Activated naive CD8-positive, alpha-beta T cell treated with anti-CD3 and anti-CD28 coated beads, Interleukin-2, amount 10 ng/mL, durations not matched to agents 7 days and 5 days (primary cell): ENCODE results near the gene COL6A2. TPM values are rescaled to one million over a fixed set of nuclear protein-coding genes. Genes with fewer than 3 reads are reported as not detected.
"Not testable (repeated sequence)": the region's sequence is repeated elsewhere in the genome, so short reads cannot be mapped to it uniquely, and the experiment has no call there.

Experiments used
- ATAC-seq: fragments of 150-1000 bp; cut with Tn5 transposase; one replicate; pipeline ENCODE4 v1.10.0; 2021; ENCODE audit warnings: low read depth, moderate library complexity
- POLR2A ChIA-PET: fragments of 350-600 bp; sonication (Branson Sonifier 250); formaldehyde crosslinking; loops from one replicate; lab custom pipeline; 2021; ENCODE audit warnings: antibody characterized with exemption; lab: Charles Lee
- DNase-seq: peaks from one replicate; pipeline ENCODE4 v3.0.0; 2021
- H3K27ac Mint-ChIP-seq: one replicate; pipeline ENCODE4 v1.8.0; 2022; ENCODE audit warnings: mild to moderate bottlenecking, mixed read lengths
- H3K27me3 Mint-ChIP-seq: one replicate; pipeline ENCODE4 v1.8.0; 2022; ENCODE audit warnings: mild to moderate bottlenecking, moderate library complexity, mixed read lengths
- H3K36me3 Mint-ChIP-seq: one replicate; pipeline ENCODE4 v1.8.0; 2021; ENCODE audit warnings: mild to moderate bottlenecking, mixed read lengths
- H3K4me1 Mint-ChIP-seq: one replicate; pipeline ENCODE4 v1.8.0; 2021; ENCODE audit warnings: mixed read lengths
- H3K4me3 Mint-ChIP-seq: one replicate; pipeline ENCODE4 v1.8.0; 2022; ENCODE audit warnings: mild to moderate bottlenecking, moderate library complexity, mixed read lengths
- H3K9me3 Mint-ChIP-seq: one replicate; pipeline ENCODE4 v1.8.0; 2021; ENCODE audit warnings: mixed read lengths
- total RNA-seq, 2 experiments: library from RNA; stranded (reverse); gene quantifications; one replicate each; pipeline ENCODE4 v1.2.3, GENCODE V29; 2021

COL6A2 gene
- total RNA-seq, 2 experiments from 2014 or later = 23.8 to 23.9 TPM

DNA sequence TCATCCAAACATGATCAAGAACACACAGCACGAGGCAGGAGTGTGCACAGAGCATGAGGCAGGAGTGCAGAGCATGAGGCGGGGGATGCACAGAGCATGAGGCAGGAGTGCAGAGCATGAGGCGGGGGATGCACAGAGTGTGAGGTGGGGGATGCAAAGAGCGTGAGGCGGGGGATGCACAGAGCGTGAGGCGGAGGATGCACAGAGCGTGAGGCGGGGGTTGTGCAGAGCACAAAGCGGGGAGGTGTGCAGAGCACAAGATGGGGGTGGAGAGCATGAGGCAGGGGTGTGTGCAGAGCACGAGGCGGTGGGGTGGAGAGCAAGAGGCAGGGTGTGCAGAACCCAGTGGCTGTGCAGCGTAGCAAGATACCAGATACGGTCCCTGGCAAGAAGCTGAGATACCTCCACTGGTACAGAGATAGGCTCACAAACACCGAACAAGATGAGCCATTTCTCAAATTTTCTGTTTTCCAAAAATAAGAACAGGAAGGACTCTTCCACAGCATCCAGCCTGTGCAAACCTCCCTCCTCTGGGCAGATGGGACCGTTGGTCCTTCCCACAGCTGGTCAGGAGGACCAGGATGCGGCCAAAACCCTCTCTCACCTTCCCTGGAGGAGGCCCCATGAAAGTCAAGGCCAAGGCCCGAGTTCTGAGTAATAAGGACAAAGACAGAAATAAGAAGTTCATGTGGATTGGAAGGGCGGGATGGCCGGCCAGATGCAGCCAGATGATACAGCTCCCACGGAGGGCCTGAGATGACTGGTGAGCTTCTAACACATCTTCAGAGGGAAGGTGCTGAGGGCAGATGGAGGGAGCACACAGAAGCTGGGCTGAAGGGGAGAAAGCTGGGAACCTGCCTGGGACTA is 74.3 kb downstream of the COL6A2 start:
- ATAC-seq (no peak), DNase-seq (no peak)
- POLR2A ChIA-PET = no interaction called here
- peaks cover 9% of the 10 kb centered on the region for H3K9me3 Mint-ChIP-seq
- peaks cover 22% of the 10 kb centered on the region for H3K27me3 Mint-ChIP-seq
- no peak overlapping the region for H3K4me3 Mint-ChIP-seq
- peaks cover 8% of the 10 kb centered on the region for H3K4me1 Mint-ChIP-seq
- H3K36me3 Mint-ChIP-seq = no peaks in the 10 kb centered on the region
- H3K27ac Mint-ChIP-seq = no peak overlapping the region

DNA sequence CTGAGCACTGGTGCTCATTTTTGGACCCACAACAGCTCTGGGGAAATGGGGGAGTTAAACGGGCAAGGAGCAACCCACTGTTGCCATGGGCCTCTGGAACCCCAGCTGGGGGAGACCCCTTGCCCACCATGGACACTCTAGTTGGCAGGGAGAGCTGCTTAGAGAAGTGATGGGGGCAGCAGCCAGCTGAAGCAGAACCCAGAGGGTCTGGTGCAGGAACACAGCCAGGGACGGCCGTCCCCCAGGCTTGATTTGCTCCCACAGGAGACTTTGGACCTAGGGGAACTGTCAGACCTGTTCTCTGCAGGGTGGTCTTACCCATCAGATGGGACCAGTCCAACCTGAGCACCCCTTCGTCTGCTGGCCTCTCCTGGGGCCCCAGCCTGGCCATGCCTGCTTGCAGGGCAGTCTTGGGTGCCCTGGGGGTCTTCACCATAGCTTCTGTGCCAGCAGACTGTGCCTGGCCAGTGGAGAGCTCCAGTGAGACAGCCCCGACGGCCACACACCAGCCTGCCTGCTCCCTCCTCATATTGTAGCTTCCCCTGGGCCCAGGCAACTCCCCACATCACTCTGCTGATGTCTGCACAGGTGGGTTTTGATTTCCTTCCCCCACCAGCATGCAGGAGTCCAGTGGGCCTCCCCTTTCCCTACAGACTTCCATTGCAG is 75.1 kb downstream of the COL6A2 start:
- POLR2A ChIA-PET = no interaction called here
- ATAC-seq = no peak
- H3K27ac Mint-ChIP-seq = no peak overlapping the region
- no peaks in the 10 kb centered on the region for H3K36me3 Mint-ChIP-seq
- peaks cover 8% of the 10 kb centered on the region for H3K4me1 Mint-ChIP-seq
- peaks cover 22% of the 10 kb centered on the region for H3K27me3 Mint-ChIP-seq
- no peak overlapping the region for H3K4me3 Mint-ChIP-seq
- DNase-seq = no peak
- peaks cover 11% of the 10 kb centered on the region for H3K9me3 Mint-ChIP-seq

DNA sequence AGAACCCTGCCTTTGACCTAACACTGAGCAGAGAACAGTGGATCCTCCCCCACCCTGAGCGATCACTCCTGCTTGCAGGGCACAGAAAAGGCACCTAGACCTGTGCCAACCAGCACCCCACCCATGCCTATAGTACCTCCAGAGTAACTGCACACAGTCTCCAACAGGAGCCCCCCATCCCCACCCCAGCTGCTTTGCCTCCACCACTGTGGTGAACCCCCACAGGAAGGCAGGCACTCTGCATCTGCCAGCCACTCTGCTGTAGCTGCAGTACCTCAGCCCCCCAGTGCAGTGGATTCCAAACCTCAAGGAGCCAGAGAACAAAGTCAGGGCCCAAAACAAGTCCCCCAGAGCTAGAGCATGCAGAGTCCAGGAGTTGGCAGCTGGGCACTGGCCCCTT is 75.7 kb downstream of the COL6A2 start:
- peaks cover 9% of the 10 kb centered on the region for H3K4me1 Mint-ChIP-seq
- H3K9me3 Mint-ChIP-seq = peaks cover 11% of the 10 kb centered on the region
- H3K36me3 Mint-ChIP-seq = no peaks in the 10 kb centered on the region
- no peak for ATAC-seq
- no peak overlapping the region for H3K4me3 Mint-ChIP-seq
- H3K27ac Mint-ChIP-seq = no peak overlapping the region
- POLR2A ChIA-PET = no interaction called here
- DNase-seq = no peak
- peaks cover 22% of the 10 kb centered on the region for H3K27me3 Mint-ChIP-seq

DNA sequence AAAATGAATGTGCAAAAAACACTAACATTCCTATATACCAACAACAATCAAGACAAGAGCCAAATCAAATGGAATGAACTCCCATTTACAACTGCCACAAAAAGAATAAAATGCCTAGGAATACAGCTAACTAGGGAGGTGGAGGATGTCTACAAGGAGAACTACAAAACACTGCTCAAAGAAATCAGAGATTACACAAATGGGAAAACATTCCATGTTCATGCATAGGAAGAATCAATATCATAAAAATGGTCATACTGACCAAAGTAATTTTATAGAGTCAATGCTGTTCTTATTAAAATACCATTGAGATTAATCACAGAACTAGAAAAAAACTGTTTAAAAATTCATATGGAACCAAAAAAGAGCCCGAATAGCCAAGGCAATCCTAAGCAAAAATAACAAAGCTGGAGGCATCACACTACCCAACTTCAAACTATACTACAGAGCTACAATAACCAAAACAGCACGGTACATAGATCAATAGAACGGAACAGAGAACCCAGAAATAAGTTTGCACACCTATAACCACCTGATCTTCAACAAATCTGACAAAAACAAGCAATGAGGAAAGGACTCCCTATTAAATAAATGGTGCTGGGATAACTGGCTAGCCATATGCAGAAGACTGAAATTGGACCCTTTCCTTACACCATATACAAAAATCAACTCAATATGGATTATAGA is 78.7 kb downstream of the COL6A2 start:
- DNase-seq, ATAC-seq, POLR2A ChIA-PET, H3K4me1 Mint-ChIP-seq, H3K36me3 Mint-ChIP-seq, H3K27ac Mint-ChIP-seq, H3K4me3 Mint-ChIP-seq: not testable (repeated sequence)
- H3K27me3 Mint-ChIP-seq = peaks cover 22% of the 10 kb centered on the region
- H3K9me3 Mint-ChIP-seq = peaks cover 11% of the 10 kb centered on the region

DNA sequence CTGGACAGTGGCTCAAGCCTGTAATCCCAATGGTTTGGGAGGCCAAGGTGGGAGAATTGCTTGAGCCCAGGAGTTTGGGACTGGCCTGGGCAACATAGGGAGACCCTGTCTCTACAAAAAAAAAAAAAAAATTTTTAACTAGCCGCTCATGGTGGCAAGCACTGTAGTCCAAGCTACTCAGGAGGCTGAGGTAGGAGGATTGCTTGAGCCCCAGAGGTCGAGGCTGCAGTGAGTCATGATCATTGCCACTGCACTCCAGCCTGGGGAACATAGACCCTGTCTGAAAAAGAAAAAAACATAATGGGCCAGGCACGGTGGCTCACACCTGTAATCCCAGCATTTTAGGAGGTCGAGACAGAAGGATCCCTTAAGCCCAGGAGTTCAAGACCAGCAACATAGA is 81.0 kb downstream of the COL6A2 start:
- ATAC-seq (no peak), DNase-seq (no peak)
- no peak overlapping the region for H3K27ac Mint-ChIP-seq
- H3K27me3 Mint-ChIP-seq = peaks cover 22% of the 10 kb centered on the region
- no peak overlapping the region for H3K4me3 Mint-ChIP-seq
- no peaks in the 10 kb centered on the region for H3K36me3 Mint-ChIP-seq
- peaks cover 11% of the 10 kb centered on the region for H3K9me3 Mint-ChIP-seq
- POLR2A ChIA-PET = no interaction called here
- H3K4me1 Mint-ChIP-seq = peaks cover 1% of the 10 kb centered on the region

Other genes with a start within 250 kb of the COL6A2 start
- gene COL6A1, start 116.3 kb upstream of the COL6A2 start, total RNA-seq = 1 to 10 TPM; 3.5 to 3.8 TPM
- 1 to 10 TPM in 1 of 2 experiments, under 1 TPM in 1; 0.65 to 1.3 TPM for gene FTCD, start 57.5 kb downstream of the COL6A2 start, total RNA-seq
- gene SPATC1L, start 86.3 kb downstream of the COL6A2 start, total RNA-seq = 1 to 10 TPM; 7.6 to 8.9 TPM
- gene LSS, start 130.7 kb downstream of the COL6A2 start, total RNA-seq = 10 to 100 TPM; 57.6 to 66.7 TPM
- gene MCM3AP, start 187.5 kb downstream of the COL6A2 start, total RNA-seq = 100 to 1,000 TPM; 130 to 150 TPM
- gene YBEY, start 188.2 kb downstream of the COL6A2 start, total RNA-seq = 10 to 100 TPM in 1 of 2 experiments, 1 to 10 TPM in 1; 9.6 to 10.7 TPM
- 10 to 100 TPM; 50.1 to 53.9 TPM for gene C21orf58, start 225.8 kb downstream of the COL6A2 start, total RNA-seq
- gene PCNT, start 226.0 kb downstream of the COL6A2 start, total RNA-seq = 10 to 100 TPM; 85.4 to 86.1 TPM